Nephron progenitor cell (in vitro differentiated cells): ENCODE results near the gene RFX8.
A peak's percentile ranks its signal among the peaks of the same experiment; 100 is the strongest.
"Not testable (repeated sequence)": the region's sequence is repeated elsewhere in the genome, so short reads cannot be mapped to it uniquely, and the experiment has no call there.

Experiments used
- DNase-seq: peaks from one replicate; pipeline ENCODE4 v3.0.0; 2021
- H3K27ac Mint-ChIP-seq: 2 replicates; pipeline ENCODE4 v1.8.0; 2021; ENCODE audit warnings: mild to moderate bottlenecking, moderate library complexity, mixed read lengths
- H3K27me3 Mint-ChIP-seq: 2 replicates; pipeline ENCODE4 v1.8.0; 2021; ENCODE audit warnings: mild to moderate bottlenecking, low read depth, mixed read lengths; ENCODE audit not compliant: poor library complexity
- H3K36me3 Mint-ChIP-seq: 2 replicates; pipeline ENCODE4 v1.8.0; 2021; ENCODE audit warnings: low read depth, mixed read lengths
- H3K4me1 Mint-ChIP-seq: 2 replicates; pipeline ENCODE4 v1.8.0; 2021; ENCODE audit warnings: mixed read lengths
- H3K4me3 Mint-ChIP-seq: 2 replicates; pipeline ENCODE4 v1.8.0; 2021; ENCODE audit warnings: mild to moderate bottlenecking, moderate library complexity, mixed read lengths
- H3K9me3 Mint-ChIP-seq: 2 replicates; pipeline ENCODE4 v1.8.0; 2021; ENCODE audit warnings: mild to moderate bottlenecking, moderate library complexity, mixed read lengths
- CTCF ChIP-seq: fragments of 200-600 bp; sonication (generic); IDR thresholded peaks from 2 replicates; pipeline ENCODE4 v1.5.0; 2021; ENCODE audit warnings: antibody characterized with exemption

Gene RFX8

GRCh38 chr2:101464841-101465240, 10.1 kb downstream of the RFX8 start:
- DNase-seq, result no peak
- Mint-ChIP-seq H3K4me1 (peaks cover 43% of the 10 kb centered on the region), H3K27me3 (no peaks in the 10 kb centered on the region), H3K4me3 (no peak overlapping the region), H3K9me3 (no peaks in the 10 kb centered on the region), H3K27ac (no peak overlapping the region), H3K36me3 (no peaks in the 10 kb centered on the region)
- TF ChIP-seq CTCF, result no peak

GRCh38 chr2:101463911-101464641, 10.8 kb downstream of the RFX8 start:
- no peaks in the 10 kb centered on the region for H3K9me3 Mint-ChIP-seq
- H3K4me1 Mint-ChIP-seq, result peaks cover 43% of the 10 kb centered on the region
- no peak overlapping the region for H3K4me3 Mint-ChIP-seq
- no peak overlapping the region for H3K27ac Mint-ChIP-seq
- no peaks in the 10 kb centered on the region for H3K27me3 Mint-ChIP-seq
- H3K36me3 Mint-ChIP-seq, result no peaks in the 10 kb centered on the region
- no peak for TF ChIP-seq CTCF
- no peak for DNase-seq

- H3K36me3 Mint-ChIP-seq, result no peaks in the 10 kb centered on the region
- H3K9me3 Mint-ChIP-seq, result peaks cover 5% of the 10 kb centered on the region
- H3K4me3 Mint-ChIP-seq, result no peak overlapping the region
- H3K27me3 Mint-ChIP-seq, result no peaks in the 10 kb centered on the region
- DNase-seq, result no peak
- H3K4me1 Mint-ChIP-seq, result peaks cover 43% of the 10 kb centered on the region
- peak overlapping the region; percentile 44 for H3K27ac Mint-ChIP-seq
- no peak for TF ChIP-seq CTCF
Observed at GRCh38 chr2:101463421-101463820, 11.5 kb downstream of the RFX8 start.

GRCh38 chr2:101461381-101461780, 13.5 kb downstream of the RFX8 start:
- Mint-ChIP-seq H3K36me3 (no peaks in the 10 kb centered on the region), H3K9me3 (peaks cover 5% of the 10 kb centered on the region), H3K27ac (no peak overlapping the region), H3K4me3 (no peak overlapping the region), H3K4me1 (peaks cover 31% of the 10 kb centered on the region), H3K27me3 (no peaks in the 10 kb centered on the region)
- no peak for DNase-seq
- no peak for TF ChIP-seq CTCF

GRCh38 chr2:101454408-101454807, 20.5 kb downstream of the RFX8 start:
- H3K27me3 Mint-ChIP-seq, result not testable (repeated sequence)

GRCh38 chr2:101450965-101451364, 23.9 kb downstream of the RFX8 start:
- Mint-ChIP-seq H3K36me3 (peaks cover under 1% of the 10 kb centered on the region), H3K27me3 (peaks cover 6% of the 10 kb centered on the region), H3K27ac (no peak overlapping the region), H3K9me3 (peaks cover 19% of the 10 kb centered on the region), H3K4me1 (no peaks in the 10 kb centered on the region), H3K4me3 (no peak overlapping the region)
- no peak for TF ChIP-seq CTCF
- no peak for DNase-seq

More at GRCh38 chr2:101454408-101454807, 20.5 kb downstream of the RFX8 start:
- H3K4me1 Mint-ChIP-seq, H3K27ac Mint-ChIP-seq, H3K36me3 Mint-ChIP-seq, H3K4me3 Mint-ChIP-seq, DNase-seq: not testable (repeated sequence)
- peaks cover 24% of the 10 kb centered on the region for H3K9me3 Mint-ChIP-seq
